ENCODE measurements around the gene POTEJ. TPM values are rescaled to one million over a fixed set of nuclear protein-coding genes. Genes with fewer than 3 reads are reported as not detected.
A peak's percentile ranks its signal among the peaks of the same experiment; 100 is the strongest.
"Not testable (repeated sequence)": the region's sequence is repeated elsewhere in the genome, so short reads cannot be mapped to it uniquely, and the experiment has no call there.

Gene POTEJ
- total and polyA plus RNA-seq, 4 donors, result not detected

DNA sequence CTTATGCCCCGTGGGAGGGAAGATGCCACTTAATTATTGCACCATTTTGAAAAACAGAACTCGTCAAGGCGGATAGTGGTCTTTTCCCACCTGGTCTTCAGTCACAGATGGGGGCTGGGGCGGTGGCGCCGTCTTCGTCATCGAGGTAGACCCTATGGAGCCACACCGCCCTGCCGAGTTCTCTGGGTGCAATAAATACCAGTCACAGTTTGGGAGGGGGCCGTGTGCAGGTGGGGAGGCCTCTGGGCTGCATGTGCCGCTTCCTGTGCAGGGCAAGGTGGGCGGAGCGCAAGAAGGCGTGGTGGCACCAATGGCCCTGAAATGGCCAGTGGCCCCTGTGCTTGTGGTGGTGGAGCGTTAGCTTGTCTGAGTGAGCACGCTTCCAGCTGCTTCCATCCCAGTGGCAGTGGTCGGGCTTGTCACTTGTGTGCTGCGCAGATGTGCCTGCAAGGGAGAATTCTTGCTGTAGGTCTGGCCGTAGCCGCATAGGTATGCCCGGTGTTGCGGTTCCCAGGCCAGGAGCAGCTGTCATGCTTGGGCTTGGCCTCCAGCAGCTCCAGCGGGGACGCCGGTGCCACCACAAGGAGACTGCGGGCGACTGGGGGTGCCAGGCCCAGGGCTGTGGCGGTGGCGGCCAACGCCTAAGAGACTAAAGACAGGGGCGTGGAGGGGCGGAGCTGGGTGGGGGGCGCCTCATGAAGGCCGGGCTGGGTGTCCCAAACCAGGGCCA lies 81.0 kb downstream of the POTEJ start:
- not testable (repeated sequence) for H3K27ac ChIP-seq (ENCODE audit: low read depth in 1 of 2, low read length in 2 of 2); H3K27me3 ChIP-seq (ENCODE audit: control insufficient read depth in 4 of 4, insufficient read depth in 4 of 4, low read length in 3 of 4); H3K4me3 ChIP-seq (ENCODE audit: low read depth in 1 of 3, low read length in 3 of 3); DNase-seq (ENCODE audit: low spot score); H3K36me3 ChIP-seq (ENCODE audit: control insufficient read depth in 4 of 4, insufficient read depth in 3 of 4, low read depth in 1 of 4, low read length in 3 of 4); H3K9ac ChIP-seq (ENCODE audit: low read depth in 1 of 2, low read length in 2 of 2); H3K9me3 ChIP-seq (ENCODE audit: control insufficient read depth in 4 of 4, low read length in 3 of 4); H3K4me1 ChIP-seq (ENCODE audit: control insufficient read depth in 4 of 4, insufficient read depth in 4 of 4, low read length in 3 of 4)
- 45% methylated on average over 27 of the region's 35 CpGs for WGBS

DNA sequence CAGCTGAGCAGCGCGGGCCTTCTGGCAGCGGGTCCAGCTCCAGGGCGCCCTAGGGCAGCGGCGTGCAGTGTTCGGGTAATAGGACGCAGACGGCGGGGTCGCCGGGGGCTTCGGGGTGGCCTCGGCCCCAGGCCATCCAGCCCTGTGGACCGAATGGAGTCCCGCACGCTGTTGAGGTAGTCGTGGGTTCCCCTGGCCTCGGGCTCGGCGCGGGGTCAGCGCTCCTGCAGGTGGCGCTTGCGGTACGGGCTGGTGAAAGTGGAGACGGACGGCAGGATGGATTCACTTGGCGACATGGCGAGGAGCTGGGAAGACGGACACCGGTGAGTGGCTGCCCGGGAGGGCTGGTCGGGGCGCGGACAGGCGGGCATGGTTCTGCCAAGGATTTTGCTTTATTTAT lies 82.2 kb downstream of the POTEJ start:
- H3K4me1 ChIP-seq (ENCODE audit: control insufficient read depth in 4 of 4, insufficient read depth in 4 of 4, low read length in 3 of 4); H3K27ac ChIP-seq (ENCODE audit: low read depth in 1 of 2, low read length in 2 of 2); H3K36me3 ChIP-seq (ENCODE audit: control insufficient read depth in 4 of 4, insufficient read depth in 3 of 4, low read depth in 1 of 4, low read length in 3 of 4); H3K9me3 ChIP-seq (ENCODE audit: control insufficient read depth in 4 of 4, low read length in 3 of 4); H3K9ac ChIP-seq (ENCODE audit: low read depth in 1 of 2, low read length in 2 of 2); H3K27me3 ChIP-seq (ENCODE audit: control insufficient read depth in 4 of 4, insufficient read depth in 4 of 4, low read length in 3 of 4); H3K4me3 ChIP-seq (ENCODE audit: low read depth in 1 of 3, low read length in 3 of 3): not testable (repeated sequence)
- WGBS, result 13% methylated on average over 37 of the region's 37 CpGs
- peak; percentile 40 for DNase-seq (ENCODE audit: low spot score)

GRCh38 chr2:130703250-130703649 lies 92.0 kb downstream of the POTEJ start:
- DNase-seq (ENCODE audit: low spot score); H3K9ac ChIP-seq (ENCODE audit: low read depth in 1 of 2, low read length in 2 of 2); H3K9me3 ChIP-seq (ENCODE audit: control insufficient read depth in 4 of 4, low read length in 3 of 4); H3K4me1 ChIP-seq (ENCODE audit: control insufficient read depth in 4 of 4, insufficient read depth in 4 of 4, low read length in 3 of 4); H3K36me3 ChIP-seq (ENCODE audit: control insufficient read depth in 4 of 4, insufficient read depth in 3 of 4, low read depth in 1 of 4, low read length in 3 of 4); H3K4me3 ChIP-seq (ENCODE audit: low read depth in 1 of 3, low read length in 3 of 3); H3K27me3 ChIP-seq (ENCODE audit: control insufficient read depth in 4 of 4, insufficient read depth in 4 of 4, low read length in 3 of 4); H3K27ac ChIP-seq (ENCODE audit: low read depth in 1 of 2, low read length in 2 of 2): not testable (repeated sequence)
- WGBS, result 71% methylated on average over 3 of the region's 3 CpGs

Small RNA genes lying within 50 kb of the gene (small RNA-seq; reads per million reads assigned to genes)
- gene RF00017, result not detected
- gene RNU6-848P, result not detected

Other genes with a start within 250 kb of the POTEJ start
- gene POTEI, start 102.1 kb upstream of the POTEJ start, total RNA-seq, result not detected
- not detected for gene POTEI, start 102.1 kb upstream of the POTEJ start, polyA plus RNA-seq
- gene CFC1B, start 90.2 kb upstream of the POTEJ start, total RNA-seq, result not detected
- gene CFC1B, start 90.2 kb upstream of the POTEJ start, polyA plus RNA-seq, result not detected
- gene CFC1, start 11.9 kb upstream of the POTEJ start, total RNA-seq, result not detected
- gene CFC1, start 11.9 kb upstream of the POTEJ start, polyA plus RNA-seq, result not detected
- gene GPR148, start 117.6 kb downstream of the POTEJ start, total RNA-seq, result not detected
- not detected for gene GPR148, start 117.6 kb downstream of the POTEJ start, polyA plus RNA-seq
- gene AMER3, start 144.1 kb downstream of the POTEJ start, total RNA-seq, result not detected
- gene AMER3, start 144.1 kb downstream of the POTEJ start, polyA plus RNA-seq, result not detected
- gene ARHGEF4, start 225.5 kb downstream of the POTEJ start, total RNA-seq, result under 1 TPM in 1 of 2 donors, not detected in 1; 0.08 TPM
- gene ARHGEF4, start 225.5 kb downstream of the POTEJ start, polyA plus RNA-seq, result under 1 TPM in 1 of 2 donors, not detected in 1; 0.08 TPM

Data from liver (tissue), 10 donors.